ENCODE results near the gene PLA2G4E.

The PLA2G4E gene

GRCh38 chr15:42050484-42051255, 29.8 kb upstream of the PLA2G4E start:
- no peak for DNase-seq (ENCODE audit: low spot score)

GRCh38 chr15:42048821-42049200, 28.0 kb upstream of the PLA2G4E start:
- no peak for DNase-seq (ENCODE audit: low spot score)

GRCh38 chr15:42048080-42048820, 27.4 kb upstream of the PLA2G4E start:
- DNase-seq (ENCODE audit: low spot score): no peak

GRCh38 chr15:42046597-42046996, 25.8 kb upstream of the PLA2G4E start:
- DNase-seq (ENCODE audit: low spot score): no peak

GRCh38 chr15:42045211-42045615, 24.4 kb upstream of the PLA2G4E start:
- DNase-seq (ENCODE audit: low spot score): no peak

GRCh38 chr15:42042602-42043400, 22.0 kb upstream of the PLA2G4E start:
- no peak for DNase-seq (ENCODE audit: low spot score)

GRCh38 chr15:42038401-42038800, 17.6 kb upstream of the PLA2G4E start:
- DNase-seq (ENCODE audit: low spot score): no peak

- no peak for DNase-seq (ENCODE audit: low spot score)
Measured at GRCh38 chr15:42037656-42038055, 16.8 kb upstream of the PLA2G4E start.

- no peak for DNase-seq (ENCODE audit: low spot score)
Measured at GRCh38 chr15:42036966-42037365, 16.1 kb upstream of the PLA2G4E start.

- no peak for DNase-seq (ENCODE audit: low spot score)
Measured at GRCh38 chr15:42036112-42036905, 15.5 kb upstream of the PLA2G4E start.

GRCh38 chr15:42035435-42035761, 14.6 kb upstream of the PLA2G4E start:
- no peak for DNase-seq (ENCODE audit: low spot score)

- DNase-seq (ENCODE audit: low spot score): no peak
Measured at GRCh38 chr15:42034628-42035434, 14.0 kb upstream of the PLA2G4E start.

GRCh38 chr15:42033214-42033873, 12.5 kb upstream of the PLA2G4E start:
- no peak for DNase-seq (ENCODE audit: low spot score)

- no peak for DNase-seq (ENCODE audit: low spot score)
Measured at GRCh38 chr15:42032376-42033213, 11.8 kb upstream of the PLA2G4E start.

- no peak for DNase-seq (ENCODE audit: low spot score)
Measured at GRCh38 chr15:42031198-42031915, 10.5 kb upstream of the PLA2G4E start.

- DNase-seq (ENCODE audit: low spot score): no peak
Measured at GRCh38 chr15:42027521-42027920, 6.7 kb upstream of the PLA2G4E start.

- DNase-seq (ENCODE audit: low spot score): no peak
Measured at GRCh38 chr15:42024303-42024702, 3.5 kb upstream of the PLA2G4E start.

GRCh38 chr15:42021593-42021992, 751 bp upstream of the PLA2G4E start:
- no peak for DNase-seq (ENCODE audit: low spot score)
